ENCODE data around the gene OPALIN.

GRCh38 chr10:96322275-96322674 lies 36.5 kb downstream of the OPALIN start:
- no peak for TF ChIP-seq REST (IDR thresholded peaks at IDR 0.05; ENCODE audit: borderline replicate concordance)
- no peak for TF ChIP-seq CTCF (IDR thresholded peaks at IDR 0.05; ENCODE audit: poor library complexity, severe bottlenecking)
- TF ChIP-seq EZH2 (IDR thresholded peaks at IDR 0.05; ENCODE audit: borderline replicate concordance, insufficient read depth, low read length, poor library complexity, severe bottlenecking): no peak
